Panc1 (cell line): ENCODE measurements around the gene DDX24.

Source experiments
- POLR2AphosphoS5 ChIP-seq: IDR thresholded peaks from 2 replicates; pipeline ENCODE4 v1.6.1; 2012; ENCODE audit warnings: mild to moderate bottlenecking, low read depth, low read length, moderate library complexity
- SIN3A ChIP-seq: IDR thresholded peaks from 2 replicates; pipeline ENCODE4 v1.6.1; 2012; ENCODE audit warnings: low read depth, mild to moderate bottlenecking, low read length, moderate library complexity, borderline replicate concordance; ENCODE audit not compliant: insufficient read depth
- TCF7L2 ChIP-seq: IDR thresholded peaks from 2 replicates; pipeline ENCODE4 v1.6.1; 2011; ENCODE audit warnings: mild to moderate bottlenecking, low read depth, low read length, inconsistent platforms
- TF ChIP-seq, protein P1 (sequence below): fragments of 450-650 bp; IDR thresholded peaks from 2 replicates; pipeline ENCODE4 v1.5.1; 2017; ENCODE audit warnings: mild to moderate bottlenecking
- TF ChIP-seq, protein P2 (sequence below), 2 experiments: IDR thresholded peaks; 2 replicates each; pipeline ENCODE4 v1.6.1; 2011 to 2012; ENCODE audit warnings: low read depth in 2 of 2, control low read depth in 1 of 2, low read length in 1 of 2, mild to moderate bottlenecking in 1 of 2, moderate library complexity in 1 of 2; ENCODE audit not compliant: insufficient read depth in 1 of 2

- TF ChIP-seq, protein P1, sequence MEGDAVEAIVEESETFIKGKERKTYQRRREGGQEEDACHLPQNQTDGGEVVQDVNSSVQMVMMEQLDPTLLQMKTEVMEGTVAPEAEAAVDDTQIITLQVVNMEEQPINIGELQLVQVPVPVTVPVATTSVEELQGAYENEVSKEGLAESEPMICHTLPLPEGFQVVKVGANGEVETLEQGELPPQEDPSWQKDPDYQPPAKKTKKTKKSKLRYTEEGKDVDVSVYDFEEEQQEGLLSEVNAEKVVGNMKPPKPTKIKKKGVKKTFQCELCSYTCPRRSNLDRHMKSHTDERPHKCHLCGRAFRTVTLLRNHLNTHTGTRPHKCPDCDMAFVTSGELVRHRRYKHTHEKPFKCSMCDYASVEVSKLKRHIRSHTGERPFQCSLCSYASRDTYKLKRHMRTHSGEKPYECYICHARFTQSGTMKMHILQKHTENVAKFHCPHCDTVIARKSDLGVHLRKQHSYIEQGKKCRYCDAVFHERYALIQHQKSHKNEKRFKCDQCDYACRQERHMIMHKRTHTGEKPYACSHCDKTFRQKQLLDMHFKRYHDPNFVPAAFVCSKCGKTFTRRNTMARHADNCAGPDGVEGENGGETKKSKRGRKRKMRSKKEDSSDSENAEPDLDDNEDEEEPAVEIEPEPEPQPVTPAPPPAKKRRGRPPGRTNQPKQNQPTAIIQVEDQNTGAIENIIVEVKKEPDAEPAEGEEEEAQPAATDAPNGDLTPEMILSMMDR, result no peak
- TF ChIP-seq POLR2AphosphoS5 (no peak), SIN3A (no peak), TCF7L2 (no peak)
- TF ChIP-seq, protein P2, sequence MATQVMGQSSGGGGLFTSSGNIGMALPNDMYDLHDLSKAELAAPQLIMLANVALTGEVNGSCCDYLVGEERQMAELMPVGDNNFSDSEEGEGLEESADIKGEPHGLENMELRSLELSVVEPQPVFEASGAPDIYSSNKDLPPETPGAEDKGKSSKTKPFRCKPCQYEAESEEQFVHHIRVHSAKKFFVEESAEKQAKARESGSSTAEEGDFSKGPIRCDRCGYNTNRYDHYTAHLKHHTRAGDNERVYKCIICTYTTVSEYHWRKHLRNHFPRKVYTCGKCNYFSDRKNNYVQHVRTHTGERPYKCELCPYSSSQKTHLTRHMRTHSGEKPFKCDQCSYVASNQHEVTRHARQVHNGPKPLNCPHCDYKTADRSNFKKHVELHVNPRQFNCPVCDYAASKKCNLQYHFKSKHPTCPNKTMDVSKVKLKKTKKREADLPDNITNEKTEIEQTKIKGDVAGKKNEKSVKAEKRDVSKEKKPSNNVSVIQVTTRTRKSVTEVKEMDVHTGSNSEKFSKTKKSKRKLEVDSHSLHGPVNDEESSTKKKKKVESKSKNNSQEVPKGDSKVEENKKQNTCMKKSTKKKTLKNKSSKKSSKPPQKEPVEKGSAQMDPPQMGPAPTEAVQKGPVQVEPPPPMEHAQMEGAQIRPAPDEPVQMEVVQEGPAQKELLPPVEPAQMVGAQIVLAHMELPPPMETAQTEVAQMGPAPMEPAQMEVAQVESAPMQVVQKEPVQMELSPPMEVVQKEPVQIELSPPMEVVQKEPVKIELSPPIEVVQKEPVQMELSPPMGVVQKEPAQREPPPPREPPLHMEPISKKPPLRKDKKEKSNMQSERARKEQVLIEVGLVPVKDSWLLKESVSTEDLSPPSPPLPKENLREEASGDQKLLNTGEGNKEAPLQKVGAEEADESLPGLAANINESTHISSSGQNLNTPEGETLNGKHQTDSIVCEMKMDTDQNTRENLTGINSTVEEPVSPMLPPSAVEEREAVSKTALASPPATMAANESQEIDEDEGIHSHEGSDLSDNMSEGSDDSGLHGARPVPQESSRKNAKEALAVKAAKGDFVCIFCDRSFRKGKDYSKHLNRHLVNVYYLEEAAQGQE (IDR thresholded peaks at IDR 0.05; ENCODE audit: insufficient read depth in 1 of 2, low read depth in 2 of 2, low read length in 1 of 2), result no peak
Observed at GRCh38 chr14:94101748-94102147, 20.7 kb upstream of the DDX24 start.
